B cell (primary cell): Measurements from ENCODE around the gene EGR2. TPM values are rescaled to one million over a fixed set of nuclear protein-coding genes. Genes with fewer than 3 reads are reported as not detected.

Experiments used
- ATAC-seq: fragments of 200-7000 bp; cut with Tn5 transposase; one replicate; pipeline ENCODE4 v1.10.0; 2021; ENCODE audit warnings: low read depth, mild to moderate bottlenecking, moderate number of reproducible peaks, moderate library complexity
- CTCF ChIA-PET: fragments of 350-600 bp; sonication (Branson Sonifier 250); formaldehyde crosslinking; loops from one replicate; lab custom pipeline; 2021; ENCODE audit warnings: antibody characterized with exemption, inconsistent platforms; lab: Charles Lee
- POLR2A ChIA-PET: fragments of 350-600 bp; sonication (Branson Sonifier 250); formaldehyde crosslinking; loops from one replicate; lab custom pipeline; 2021; ENCODE audit warnings: antibody characterized with exemption; lab: Charles Lee
- DNase-seq: peaks from one replicate; pipeline ENCODE4 v3.0.0; 2013
- H2AFZ ChIP-seq: 2 replicates; pipeline ENCODE4 v1.6.1; 2012; ENCODE audit warnings: mild to moderate bottlenecking, low read depth, low read length; ENCODE audit not compliant: insufficient read depth, poor library complexity, severe bottlenecking
- H3K27ac ChIP-seq, 2 donors: 1 replicate in 1 of 2; 2 replicates in 1 of 2; pipeline ENCODE4 v1.5.1; 2012 to 2013; ENCODE audit warnings: low read length in 2 of 2, mild to moderate bottlenecking in 2 of 2, moderate library complexity in 1 of 2
- H3K27me3 ChIP-seq, 4 experiments: fragments of 200-600 bp in 1 of 4; sonication (generic) in 1 of 4; replicated peaks in 1 of 4; 1 replicate in 2 of 4; 2 replicates in 2 of 4; pipeline versions ENCODE4 v1.6.1 to v1.7.0; 2013 to 2016; ENCODE audit warnings: low read length in 3 of 4, mild to moderate bottlenecking in 2 of 4, mixed read lengths in 1 of 4, moderate library complexity in 1 of 4; ENCODE audit not compliant: insufficient read depth in 4 of 4, control insufficient read depth in 3 of 4; ENCODE audit errors: control extremely low read depth in 1 of 4
- H3K36me3 ChIP-seq, 2 experiments: replicated peaks in 1 of 2; 1 replicate in 1 of 2; 2 replicates in 1 of 2; pipeline versions ENCODE4 v1.6.1 to v1.7.1; 2013; ENCODE audit warnings: low read length in 1 of 2; ENCODE audit not compliant: insufficient read depth in 2 of 2, control insufficient read depth in 1 of 2; ENCODE audit errors: control extremely low read depth in 1 of 2, extremely low read depth in 1 of 2
- H3K4me1 ChIP-seq, 2 donors: fragments of 200-600 bp in 1 of 2; sonication (generic) in 1 of 2; 1 replicate in 1 of 2; 2 replicates in 1 of 2; pipeline versions ENCODE4 v1.5.1 to v1.6.1; 2013 to 2017; ENCODE audit warnings: low read length in 2 of 2; ENCODE audit not compliant: control insufficient read depth in 2 of 2, insufficient read depth in 2 of 2
- H3K4me2 ChIP-seq: replicated peaks from 2 replicates; pipeline ENCODE3; 2012; ENCODE audit warnings: mild to moderate bottlenecking, low read depth, low read length; ENCODE audit not compliant: poor library complexity, severe bottlenecking
- H3K4me3 ChIP-seq, 5 experiments: fragments of 200-600 bp in 1 of 5; sonication (generic) in 1 of 5; 1 replicate in 3 of 5; 2 replicates in 2 of 5; pipeline versions ENCODE4 v1.5.1 to v1.7.0; 2011 to 2016; ENCODE audit warnings: low read length in 4 of 5, mild to moderate bottlenecking in 4 of 5, low read depth in 2 of 5, control low read depth in 1 of 5, moderate library complexity in 1 of 5; ENCODE audit not compliant: insufficient read depth in 1 of 5; ENCODE audit errors: control extremely low read depth in 1 of 5, extremely low read depth in 1 of 5
- H3K79me2 ChIP-seq: fragments of 200-600 bp; sonication (generic); one replicate; pipeline ENCODE4 v1.6.0; 2016; ENCODE audit warnings: low read length; ENCODE audit not compliant: control insufficient read depth, insufficient read depth
- H3K9ac ChIP-seq: fragments of 200-600 bp; sonication (generic); 2 replicates; pipeline ENCODE4 v1.6.1; 2017; ENCODE audit warnings: mild to moderate bottlenecking, low read length, moderate library complexity
- H3K9me3 ChIP-seq, 3 donors: one replicate each; pipeline versions ENCODE4 v1.6.1 to v1.7.1; 2013; ENCODE audit warnings: low read length in 2 of 3; ENCODE audit not compliant: control insufficient read depth in 2 of 3, insufficient read depth in 1 of 3; ENCODE audit errors: control extremely low read depth in 1 of 3
- H4K20me1 ChIP-seq: 2 replicates; pipeline ENCODE4 v1.6.0; 2012; ENCODE audit warnings: mild to moderate bottlenecking, low read length; ENCODE audit not compliant: insufficient read depth, control insufficient read depth, poor library complexity, severe bottlenecking
- H3K27ac Mint-ChIP-seq: one replicate; pipeline ENCODE4 v1.8.0; 2021; ENCODE audit warnings: mixed read lengths
- H3K27me3 Mint-ChIP-seq: one replicate; pipeline ENCODE4 v1.8.0; 2021; ENCODE audit warnings: mixed read lengths
- H3K4me1 Mint-ChIP-seq: one replicate; pipeline ENCODE4 v1.8.0; 2021; ENCODE audit warnings: mixed read lengths
- H3K4me3 Mint-ChIP-seq: one replicate; pipeline ENCODE4 v1.8.0; 2021; ENCODE audit warnings: mixed read lengths
- H3K9me3 Mint-ChIP-seq: one replicate; pipeline ENCODE4 v1.8.0; 2022; ENCODE audit warnings: mixed read lengths; ENCODE audit not compliant: insufficient read depth
- EZH2 ChIP-seq: IDR thresholded peaks from 2 replicates; pipeline ENCODE4 v1.6.1; 2012; ENCODE audit warnings: borderline replicate concordance, low read depth, mild to moderate bottlenecking, moderate library complexity, low read length; ENCODE audit not compliant: insufficient read depth, poor library complexity, severe bottlenecking
- WGBS: methylation state at CpG from one replicate; pipeline ENCODE4 v1.1.5; 2013; ENCODE audit warnings: missing lambda C conversion rate; ENCODE audit not compliant: insufficient coverage; 5-methylcytosine and 5-hydroxymethylcytosine counted together
- intact Hi-C: fragments of 100-400 bp; cut with micrococcal nuclease; formaldehyde crosslinking; loops from one replicate; pipeline ENCODE4 v1.10.0; 2022
- polyA plus RNA-seq: library from polyadenylated mRNA; depleted of rRNA; stranded (reverse); fragments of >200 nt; gene quantifications from 2 replicates; pipeline ENCODE4 v1.2.3, GENCODE V29; 2012
- total RNA-seq, 2 donors: library from RNA; stranded (reverse); fragments of 120-200 nt in 1 of 2; gene quantifications; 1 replicate in 1 of 2; 2 replicates in 1 of 2; pipeline versions ENCODE4 v1.2.3 to v1.2.4, GENCODE V29; 2013 to 2022
- TF ChIP-seq, protein P1 (sequence below): fragments of 200-600 bp; IDR thresholded peaks from one replicate; pipeline ENCODE4 v1.8.0; 2022; ENCODE audit warnings: antibody characterized with exemption, mild to moderate bottlenecking

EGR2 gene
- total and polyA plus RNA-seq, 2 donors (not counting 1 experiment from before 2014, with no cell fraction given), result 6.3 to 10.9 TPM

DNA sequence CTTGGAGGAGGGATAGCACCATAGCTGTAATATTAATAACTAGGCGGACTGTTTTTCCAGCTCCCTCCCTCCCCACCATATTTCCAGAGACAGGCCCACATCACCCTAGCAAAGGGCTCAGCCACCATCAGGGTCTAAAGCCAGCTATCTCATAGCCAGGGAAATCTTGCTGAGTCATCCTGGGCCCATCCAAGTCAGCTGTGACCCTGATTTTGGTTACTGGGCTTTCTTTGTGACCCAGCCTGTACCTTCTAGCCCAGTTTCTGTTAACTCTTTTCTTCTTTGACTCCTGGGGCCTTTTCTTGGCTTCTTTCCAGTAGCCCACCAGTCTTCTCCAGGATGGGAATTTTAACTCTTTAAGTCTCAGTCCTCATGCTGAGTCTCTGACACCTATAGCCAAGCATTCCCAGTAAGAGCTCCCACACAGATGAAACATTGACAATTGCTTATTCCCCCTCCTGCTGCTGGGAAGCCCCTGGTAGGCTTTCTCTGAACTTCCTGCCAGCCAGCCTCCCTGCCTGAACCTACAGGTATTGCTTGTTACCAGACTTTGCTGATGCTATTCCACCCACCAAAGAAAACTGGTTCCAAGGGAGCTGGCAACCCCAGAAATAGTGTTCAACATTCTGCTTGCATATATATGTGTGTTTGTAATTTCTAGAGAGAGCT is 46.5 kb downstream of the EGR2 start:
- DNase-seq, result no peak
- no peaks in the 10 kb centered on the region for H3K9me3 Mint-ChIP-seq
- ChIA-PET POLR2A (interaction anchor here (0.8 kb wide), 1 partner anchor 9 kb away, joined by 3 read pairs; no protein-coding TSS in a partner anchor), CTCF (interaction anchor here (0.9 to 1.1 kb wide), 2 partner anchors 9 to 135 kb away, joined by 3 read pairs; no protein-coding TSS in a partner anchor)
- Histone ChIP-seq H3K4me2 (no peak overlapping the region), H3K79me2 (no peaks in the 10 kb centered on the region), H3K27ac (no peak overlapping the region), H3K36me3 (no peaks in the 10 kb centered on the region), H3K4me3 (no peak overlapping the region), H3K9ac (no peak overlapping the region), H3K9me3 (no peaks in the 10 kb centered on the region), H3K27me3 (no peaks in the 10 kb centered on the region), H3K4me1 (no peaks in the 10 kb centered on the region), H2AFZ (no peak overlapping the region), H4K20me1 (no peaks in the 10 kb centered on the region)
- WGBS, result no CpG with 5 or more reads among the region's 1 CpG
- H3K4me3 Mint-ChIP-seq, result no peak overlapping the region
- TF ChIP-seq, protein P1, sequence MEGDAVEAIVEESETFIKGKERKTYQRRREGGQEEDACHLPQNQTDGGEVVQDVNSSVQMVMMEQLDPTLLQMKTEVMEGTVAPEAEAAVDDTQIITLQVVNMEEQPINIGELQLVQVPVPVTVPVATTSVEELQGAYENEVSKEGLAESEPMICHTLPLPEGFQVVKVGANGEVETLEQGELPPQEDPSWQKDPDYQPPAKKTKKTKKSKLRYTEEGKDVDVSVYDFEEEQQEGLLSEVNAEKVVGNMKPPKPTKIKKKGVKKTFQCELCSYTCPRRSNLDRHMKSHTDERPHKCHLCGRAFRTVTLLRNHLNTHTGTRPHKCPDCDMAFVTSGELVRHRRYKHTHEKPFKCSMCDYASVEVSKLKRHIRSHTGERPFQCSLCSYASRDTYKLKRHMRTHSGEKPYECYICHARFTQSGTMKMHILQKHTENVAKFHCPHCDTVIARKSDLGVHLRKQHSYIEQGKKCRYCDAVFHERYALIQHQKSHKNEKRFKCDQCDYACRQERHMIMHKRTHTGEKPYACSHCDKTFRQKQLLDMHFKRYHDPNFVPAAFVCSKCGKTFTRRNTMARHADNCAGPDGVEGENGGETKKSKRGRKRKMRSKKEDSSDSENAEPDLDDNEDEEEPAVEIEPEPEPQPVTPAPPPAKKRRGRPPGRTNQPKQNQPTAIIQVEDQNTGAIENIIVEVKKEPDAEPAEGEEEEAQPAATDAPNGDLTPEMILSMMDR, result no peak
- no peak for TF ChIP-seq EZH2
- no peak for ATAC-seq
- intact Hi-C loops, result no loop called here
- peaks cover 4% of the 10 kb centered on the region for H3K27me3 Mint-ChIP-seq
- H3K4me1 Mint-ChIP-seq, result peaks cover 4% of the 10 kb centered on the region
- no peak overlapping the region for H3K27ac Mint-ChIP-seq

GRCh38 chr10:62766386-62766785 is 49.8 kb downstream of the EGR2 start:
- no peak overlapping the region for H3K9ac ChIP-seq
- intact Hi-C loops, result no loop called here
- no peaks in the 10 kb centered on the region for H3K4me1 ChIP-seq
- no peak overlapping the region for H3K27ac ChIP-seq
- no peaks in the 10 kb centered on the region for H4K20me1 ChIP-seq
- ChIA-PET CTCF (no interaction called here), POLR2A (no interaction called here)
- no peak overlapping the region for H2AFZ ChIP-seq
- TF ChIP-seq, protein P1, result no peak
- TF ChIP-seq EZH2, result no peak
- DNase-seq (no peak), ATAC-seq (no peak)
- H3K27ac Mint-ChIP-seq, result no peak overlapping the region
- H3K9me3 Mint-ChIP-seq, result no peaks in the 10 kb centered on the region
- H3K36me3 ChIP-seq, result no peaks in the 10 kb centered on the region
- H3K4me3 ChIP-seq, result no peak overlapping the region
- 92% methylated on average over 2 of the region's 3 CpGs for WGBS
- H3K27me3 Mint-ChIP-seq, result no peaks in the 10 kb centered on the region
- H3K4me1 Mint-ChIP-seq, result no peaks in the 10 kb centered on the region
- H3K4me3 Mint-ChIP-seq, result no peak overlapping the region
- no peaks in the 10 kb centered on the region for H3K79me2 ChIP-seq
- no peaks in the 10 kb centered on the region for H3K9me3 ChIP-seq
- no peaks in the 10 kb centered on the region for H3K27me3 ChIP-seq
- no peak overlapping the region for H3K4me2 ChIP-seq
